Measurements from ENCODE around the gene EVPLL.
A peak's percentile ranks its signal among the peaks of the same experiment; 100 is the strongest.
"Not testable (repeated sequence)": the region's sequence is repeated elsewhere in the genome, so short reads cannot be mapped to it uniquely, and the experiment has no call there.

The EVPLL gene

GRCh38 chr17:18377437-18378204, at the start of gene EVPLL:
EVPLL (plus strand) TSS chr17:18377778; CDS start chr17:18380938, 3,160 bp downstream.
- peak; percentile 66 for DNase-seq (ENCODE audit: low spot score)

- DNase-seq (ENCODE audit: low spot score) = no peak
Observed at GRCh38 chr17:18328643-18329204, 48.9 kb upstream of the EVPLL start.

GRCh38 chr17:18331879-18332278, 45.7 kb upstream of the EVPLL start:
- no peak for DNase-seq (ENCODE audit: low spot score)

GRCh38 chr17:18332909-18333489, 44.6 kb upstream of the EVPLL start:
- peak; percentile 28 for DNase-seq (ENCODE audit: low spot score)

- DNase-seq (ENCODE audit: low spot score) = not testable (repeated sequence)
Observed at GRCh38 chr17:18338158-18338557, 39.4 kb upstream of the EVPLL start.

- DNase-seq (ENCODE audit: low spot score) = no peak
Observed at GRCh38 chr17:18339933-18340332, 37.6 kb upstream of the EVPLL start.

- DNase-seq (ENCODE audit: low spot score) = no peak
Observed at GRCh38 chr17:18344021-18344420, 33.6 kb upstream of the EVPLL start.

- no peak for DNase-seq (ENCODE audit: low spot score)
Observed at GRCh38 chr17:18353541-18353940, 24.0 kb upstream of the EVPLL start.

- no peak for DNase-seq (ENCODE audit: low spot score)
Observed at GRCh38 chr17:18356624-18357023, 21.0 kb upstream of the EVPLL start.

- DNase-seq (ENCODE audit: low spot score) = no peak
Observed at GRCh38 chr17:18360518-18360917, 17.1 kb upstream of the EVPLL start.

GRCh38 chr17:18361837-18362697, 15.5 kb upstream of the EVPLL start:
- DNase-seq (ENCODE audit: low spot score) = no peak

- peak; percentile 82 for DNase-seq (ENCODE audit: low spot score)
Observed at GRCh38 chr17:18362698-18363100, 14.9 kb upstream of the EVPLL start.

- peak; percentile 93 for DNase-seq (ENCODE audit: low spot score)
Observed at GRCh38 chr17:18363101-18364049, 14.2 kb upstream of the EVPLL start, which contains the start of gene SHMT1. SHMT1 (minus strand) TSS chr17:18363550; CDS start chr17:18355981, 7,569 bp downstream.

GRCh38 chr17:18364166-18364565, 13.4 kb upstream of the EVPLL start:
- no peak for DNase-seq (ENCODE audit: low spot score)

GRCh38 chr17:18368946-18369345, 8.6 kb upstream of the EVPLL start:
- no peak for DNase-seq (ENCODE audit: low spot score)

GRCh38 chr17:18370761-18371160, 6.8 kb upstream of the EVPLL start:
- DNase-seq (ENCODE audit: low spot score) = no peak

GRCh38 chr17:18371455-18371854, 6.1 kb upstream of the EVPLL start:
- no peak for DNase-seq (ENCODE audit: low spot score)

GRCh38 chr17:18373181-18373580, 4.4 kb upstream of the EVPLL start:
- not testable (repeated sequence) for DNase-seq (ENCODE audit: low spot score)

- DNase-seq (ENCODE audit: low spot score) = no peak
Observed at GRCh38 chr17:18374216-18374615, 3.4 kb upstream of the EVPLL start.

GRCh38 chr17:18378205-18378505, 577 bp downstream of the EVPLL start:
- DNase-seq (ENCODE audit: low spot score) = no peak

- not testable (repeated sequence) for DNase-seq (ENCODE audit: low spot score)
Observed at GRCh38 chr17:18378614-18379013, 1.0 kb downstream of the EVPLL start.

Measured in kidney tubule cell (primary cell).